ENCODE data around the gene ADH4. TPM values are rescaled to one million over a fixed set of nuclear protein-coding genes. Genes with fewer than 3 reads are reported as not detected.

ADH4 gene
- total RNA-seq, 1 experiment from 2014 or later: not detected

DNA sequence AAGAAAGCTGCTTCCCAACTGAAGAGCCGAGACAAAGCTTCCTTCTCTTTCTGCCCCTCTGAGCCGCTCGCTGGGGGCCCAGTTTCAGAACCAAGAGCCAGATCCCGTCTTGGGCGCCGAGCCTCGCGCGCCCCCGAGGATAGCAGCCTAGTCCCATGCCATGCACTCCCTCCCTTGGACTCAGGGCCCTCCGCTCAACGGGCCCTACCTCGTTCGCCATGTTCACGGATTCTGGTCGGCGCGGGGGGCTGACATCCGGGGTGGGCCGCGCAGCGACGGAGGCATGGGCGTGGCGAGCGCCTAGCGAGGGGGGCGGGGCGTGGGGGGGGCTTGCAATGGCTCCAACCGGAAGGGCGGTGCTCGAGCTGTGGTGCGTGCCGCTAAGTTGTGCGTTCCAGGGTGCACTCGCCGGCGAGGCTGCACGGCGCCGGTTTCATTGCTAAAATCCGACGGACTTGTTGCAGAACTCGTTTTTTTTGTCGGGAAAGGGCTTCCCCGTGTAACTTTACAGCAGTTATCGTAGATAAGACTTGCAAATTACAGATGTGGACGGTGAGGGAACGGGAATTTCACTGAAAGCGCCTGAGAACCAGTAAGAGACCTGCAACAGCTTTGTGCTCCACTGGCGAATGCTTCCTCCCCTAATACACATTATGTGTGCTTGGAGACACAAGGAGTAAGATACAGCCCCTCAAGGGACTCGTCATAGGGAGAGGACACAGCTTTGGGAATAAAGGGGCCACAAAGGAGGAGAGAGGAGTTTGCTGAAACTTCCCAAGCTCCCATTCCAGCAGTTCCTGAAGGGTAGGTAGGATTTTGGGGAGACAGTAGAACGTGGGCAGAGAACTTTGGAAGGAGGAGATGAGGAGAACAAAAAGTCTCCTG lies 55.4 kb downstream of the ADH4 start, which contains the start of gene ADH5:
ADH5 (minus strand) TSS at position 308 of the 885 bp plus-strand sequence; CDS start at position 220, 88 bp downstream.
- Histone ChIP-seq H3F3A (ENCODE audit: low read length, unreplicated experiment) (no peaks in the 10 kb centered on the region), H2AFZ (ENCODE audit: low read length) (peak within 1 kb of the TSS; percentile 74), H3K9ac (ENCODE audit: low read length) (peak within 1 kb of the TSS; percentile 84), H3K27ac (ENCODE audit: low read length) (peak within 1 kb of the TSS; percentile 53), H3K79me2 (ENCODE audit: low read length) (peaks cover 52% of the 10 kb centered on the region), H3K4me2 (ENCODE audit: low read length) (peak within 1 kb of the TSS; percentile 95), H3K4me1 (ENCODE audit: insufficient read depth, low read length) (peaks cover 5% of the 10 kb centered on the region; the same call in 1 of the 2 replicates), H4K20me1 (ENCODE audit: low read length) (no peaks in the 10 kb centered on the region), H3K9me2 (replicated peaks; ENCODE audit: low read length) (no peaks in the 10 kb centered on the region), H3K4me3 (ENCODE audit: low read length) (peak within 1 kb of the TSS; percentile 91), H3K36me3 (ENCODE audit: low read depth, low read length) (peaks cover 18% of the 10 kb centered on the region), H3K27me3 (ENCODE audit: low read length) (no peaks in the 10 kb centered on the region), H3K9me3 (ENCODE audit: low read length) (no peaks in the 10 kb centered on the region)
- intact Hi-C loops (cut with micrococcal nuclease): loop anchor here (1.0 kb wide), 1 partner anchor 93 kb away; the partner anchor contains the start of gene METAP1
- DNase-seq: peak; percentile 71
- peak; percentile 85 for ATAC-seq
- ChIA-PET POLR2A (ENCODE audit: unreplicated experiment) (interaction anchor here (0.6 kb wide), 1 partner anchor 160 kb away, joined by 10 read pairs; no protein-coding TSS in a partner anchor), CTCF (interaction anchor here (0.6 to 1.1 kb wide), 2 partner anchors 28 to 93 kb away, joined by 3 to 5 read pairs; partner anchors contain the start of gene METAP1)
- BruUV-seq (replicated peaks): TSS peak; percentile 89
- no peak for TF ChIP-seq EZH2 (IDR thresholded peaks at IDR 0.05; ENCODE audit: low read length, unreplicated experiment)

DNA sequence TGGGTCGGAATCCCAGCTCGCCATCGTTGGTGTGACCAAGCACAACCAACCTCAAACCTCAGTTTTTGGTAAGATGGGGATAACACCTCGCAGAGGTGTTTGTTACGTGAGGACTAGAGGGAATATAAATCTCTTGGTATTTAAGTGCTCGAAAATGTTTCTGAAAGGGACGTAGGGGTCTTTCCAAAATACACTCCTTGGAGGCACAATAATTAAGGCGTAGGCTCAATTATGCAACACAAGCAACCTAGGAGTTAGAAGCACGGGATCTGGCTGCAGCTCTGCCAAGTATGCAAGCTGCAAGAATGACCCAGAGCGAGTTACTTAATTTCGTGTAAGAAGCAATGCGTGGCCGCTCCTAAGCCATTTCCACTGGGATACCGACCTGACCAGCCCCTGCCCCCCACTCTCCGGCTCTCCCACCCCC lies 56.1 kb downstream of the ADH4 start:
- Histone ChIP-seq H3K4me2 (ENCODE audit: low read length) (peak overlapping the region; percentile 95), H3K36me3 (ENCODE audit: low read depth, low read length) (peaks cover 20% of the 10 kb centered on the region), H3K27me3 (ENCODE audit: low read length) (no peaks in the 10 kb centered on the region), H3K4me1 (ENCODE audit: insufficient read depth, low read length) (peaks cover 5% of the 10 kb centered on the region; the same call in 1 of the 2 replicates), H3K9ac (ENCODE audit: low read length) (peak overlapping the region; percentile 84), H2AFZ (ENCODE audit: low read length) (peak overlapping the region; percentile 74), H3K27ac (ENCODE audit: low read length) (peak overlapping the region; percentile 53; the same call in 1 of the 2 replicates), H3F3A (ENCODE audit: low read length, unreplicated experiment) (no peaks in the 10 kb centered on the region), H4K20me1 (ENCODE audit: low read length) (no peaks in the 10 kb centered on the region), H3K9me3 (ENCODE audit: low read length) (no peaks in the 10 kb centered on the region), H3K4me3 (ENCODE audit: low read length) (peak overlapping the region; percentile 91), H3K79me2 (ENCODE audit: low read length) (peaks cover 52% of the 10 kb centered on the region), H3K9me2 (replicated peaks; ENCODE audit: low read length) (no peaks in the 10 kb centered on the region)
- CTCF ChIA-PET: interaction anchor here (0.6 to 1.1 kb wide), 2 partner anchors 93 to 316 kb away, joined by 3 read pairs; partner anchors contain the start of gene METAP1
- BruUV-seq (replicated peaks): TSS peak; percentile 73
- no peak for TF ChIP-seq EZH2phosphoT487 (IDR thresholded peaks at IDR 0.05; ENCODE audit: borderline replicate concordance, low read length)
- TF ChIP-seq EZH2 (IDR thresholded peaks at IDR 0.05; ENCODE audit: low read length, unreplicated experiment): no peak
- TF ChIP-seq, protein P1, sequence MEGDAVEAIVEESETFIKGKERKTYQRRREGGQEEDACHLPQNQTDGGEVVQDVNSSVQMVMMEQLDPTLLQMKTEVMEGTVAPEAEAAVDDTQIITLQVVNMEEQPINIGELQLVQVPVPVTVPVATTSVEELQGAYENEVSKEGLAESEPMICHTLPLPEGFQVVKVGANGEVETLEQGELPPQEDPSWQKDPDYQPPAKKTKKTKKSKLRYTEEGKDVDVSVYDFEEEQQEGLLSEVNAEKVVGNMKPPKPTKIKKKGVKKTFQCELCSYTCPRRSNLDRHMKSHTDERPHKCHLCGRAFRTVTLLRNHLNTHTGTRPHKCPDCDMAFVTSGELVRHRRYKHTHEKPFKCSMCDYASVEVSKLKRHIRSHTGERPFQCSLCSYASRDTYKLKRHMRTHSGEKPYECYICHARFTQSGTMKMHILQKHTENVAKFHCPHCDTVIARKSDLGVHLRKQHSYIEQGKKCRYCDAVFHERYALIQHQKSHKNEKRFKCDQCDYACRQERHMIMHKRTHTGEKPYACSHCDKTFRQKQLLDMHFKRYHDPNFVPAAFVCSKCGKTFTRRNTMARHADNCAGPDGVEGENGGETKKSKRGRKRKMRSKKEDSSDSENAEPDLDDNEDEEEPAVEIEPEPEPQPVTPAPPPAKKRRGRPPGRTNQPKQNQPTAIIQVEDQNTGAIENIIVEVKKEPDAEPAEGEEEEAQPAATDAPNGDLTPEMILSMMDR (conservative IDR thresholded peaks at IDR 0.05; ENCODE audit: low read depth, low read length): no peak
- ATAC-seq (peak; percentile 35), DNase-seq (peak; percentile 34)
- intact Hi-C loops (cut with micrococcal nuclease): loop anchor here (1.0 kb wide), 1 partner anchor 93 kb away; the partner anchor contains the start of gene METAP1
- POLR2A ChIA-PET (ENCODE audit: unreplicated experiment): interaction anchor here (0.6 kb wide), 1 partner anchor 161 kb away, joined by 10 read pairs; no protein-coding TSS in a partner anchor

DNA sequence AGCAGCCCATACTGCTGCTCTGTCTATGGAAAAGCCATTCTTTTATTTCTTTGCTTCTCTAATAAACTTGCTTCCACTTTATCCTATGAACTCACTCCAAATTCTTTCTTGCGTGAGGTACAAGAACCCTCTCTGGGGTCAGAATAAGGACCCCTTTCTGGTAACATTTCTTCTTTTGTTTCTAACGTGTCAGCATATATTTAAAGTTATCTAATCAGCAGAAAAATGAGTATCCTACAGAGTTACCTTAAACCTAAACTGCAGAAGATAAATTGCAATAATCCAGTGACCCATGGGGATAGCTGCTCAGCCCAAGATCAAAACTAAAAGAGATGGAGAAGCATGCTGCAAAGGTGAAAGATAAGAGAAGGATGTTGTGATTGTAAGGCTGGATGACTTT lies 59.5 kb downstream of the ADH4 start:
- CTCF ChIA-PET: no interaction called here
- H3K79me2 ChIP-seq (ENCODE audit: low read length): peaks cover 47% of the 10 kb centered on the region
- ATAC-seq (no peak), DNase-seq (no peak)
- BruUV-seq (replicated peaks): no TSS peak
- no peak overlapping the region for H3K9ac ChIP-seq (ENCODE audit: low read length)
- TF ChIP-seq, protein P1 (conservative IDR thresholded peaks at IDR 0.05; ENCODE audit: low read depth, low read length): no peak
- TF ChIP-seq EZH2phosphoT487 (IDR thresholded peaks at IDR 0.05; ENCODE audit: borderline replicate concordance, low read length): no peak
- no peak for TF ChIP-seq EZH2 (IDR thresholded peaks at IDR 0.05; ENCODE audit: low read length, unreplicated experiment)
- no peak overlapping the region for H3K4me3 ChIP-seq (ENCODE audit: low read length)
- no peaks in the 10 kb centered on the region for H3F3A ChIP-seq (ENCODE audit: low read length, unreplicated experiment)
- H3K9me3 ChIP-seq (ENCODE audit: low read length): no peaks in the 10 kb centered on the region
- no peak overlapping the region for H3K27ac ChIP-seq (ENCODE audit: low read length)
- no peak overlapping the region for H3K4me2 ChIP-seq (ENCODE audit: low read length)
- H3K4me1 ChIP-seq (ENCODE audit: insufficient read depth, low read length): peaks cover 6% of the 10 kb centered on the region; the same call in 1 of the 2 replicates
- H3K27me3 ChIP-seq (ENCODE audit: low read length): no peaks in the 10 kb centered on the region
- no peak overlapping the region for H2AFZ ChIP-seq (ENCODE audit: low read length)
- peaks cover 36% of the 10 kb centered on the region for H3K36me3 ChIP-seq (ENCODE audit: low read depth, low read length)
- H4K20me1 ChIP-seq (ENCODE audit: low read length): no peaks in the 10 kb centered on the region
- intact Hi-C loops (cut with micrococcal nuclease): loop anchor here (5.0 kb wide), 1 partner anchor 822 kb away; the partner anchor contains the start of gene RAP1GDS1
- POLR2A ChIA-PET (ENCODE audit: unreplicated experiment): no interaction called here
- no peaks in the 10 kb centered on the region for H3K9me2 ChIP-seq (replicated peaks; ENCODE audit: low read length)

All from PC-3 (cell line).